SU-DHL-6 (cell line): ENCODE results near the gene AGBL4.
"Not testable (repeated sequence)": the region's sequence is repeated elsewhere in the genome, so short reads cannot be mapped to it uniquely, and the experiment has no call there.

Source experiments
- H2AFZ ChIP-seq: fragments of 200-600 bp; sonication (generic); 2 replicates; pipeline ENCODE4 v1.6.1; 2014; ENCODE audit warnings: low read depth, mild to moderate bottlenecking, moderate library complexity, mixed read lengths, antibody characterized with exemption, low read length; ENCODE audit not compliant: severe bottlenecking
- H3F3A ChIP-seq: fragments of 200-600 bp; shearing (Covaris generic); 2 replicates; pipeline ENCODE4 v1.6.0; 2016; ENCODE audit warnings: antibody characterized with exemption, mild to moderate bottlenecking; ENCODE audit not compliant: insufficient read depth
- H3K27ac ChIP-seq: fragments of 200-600 bp; sonication (generic); 2 replicates; pipeline ENCODE4 v1.5.1; 2016; ENCODE audit warnings: low read depth, mild to moderate bottlenecking, low read length, moderate library complexity, mixed read lengths
- H3K27me3 ChIP-seq: fragments of 200-600 bp; sonication (generic), shearing (Covaris generic); 2 replicates; pipeline ENCODE4 v1.6.0; 2014; ENCODE audit warnings: mild to moderate bottlenecking, low read length
- H3K36me3 ChIP-seq: fragments of 200-600 bp; sonication (generic); 2 replicates; pipeline ENCODE4 v1.6.1; 2014; ENCODE audit warnings: mild to moderate bottlenecking, low read length, mixed read lengths
- H3K4me2 ChIP-seq: fragments of 300-600, 200-600 bp; shearing (Covaris generic), sonication (generic); 2 replicates; pipeline ENCODE4 v1.6.0; 2014; ENCODE audit warnings: low read length, low read depth, mild to moderate bottlenecking; ENCODE audit not compliant: poor library complexity, severe bottlenecking
- H3K4me3 ChIP-seq: fragments of 200-600 bp; sonication (generic); 2 replicates; pipeline ENCODE4 v1.5.1; 2014; ENCODE audit warnings: antibody characterized with exemption, low read length, mild to moderate bottlenecking, mixed read lengths; ENCODE audit not compliant: insufficient read depth, poor library complexity, severe bottlenecking
- H3K79me2 ChIP-seq: fragments of 200-600 bp; sonication (generic); 2 replicates; pipeline ENCODE4 v1.6.1; 2014; ENCODE audit warnings: mild to moderate bottlenecking, low read length, moderate library complexity; ENCODE audit not compliant: insufficient read depth
- H3K9ac ChIP-seq: fragments of 200-600 bp; sonication (generic); 2 replicates; pipeline ENCODE4 v1.7.0; 2014; ENCODE audit warnings: mild to moderate bottlenecking, low read length
- H3K9me2 ChIP-seq: fragments of 200-600 bp; sonication (generic); replicated peaks from 2 replicates; pipeline ENCODE4 v1.6.1; 2014; ENCODE audit warnings: low read length; ENCODE audit not compliant: insufficient read depth
- H3K9me3 ChIP-seq: fragments of 200-600 bp; sonication (generic); 2 replicates; pipeline ENCODE4 v1.6.1; 2014; ENCODE audit warnings: low read length, mixed read lengths; ENCODE audit not compliant: insufficient read depth
- H4K20me1 ChIP-seq: fragments of 200-600 bp; sonication (generic); 2 replicates; pipeline ENCODE4 v1.6.1; 2014; ENCODE audit warnings: low read depth, mild to moderate bottlenecking, antibody characterized with exemption, low read length, moderate library complexity, mixed read lengths
- EZH2phosphoT487 ChIP-seq: fragments of 200-600 bp; sonication (generic), shearing (Covaris generic); conservative IDR thresholded peaks from 2 replicates; pipeline ENCODE4 v1.6.1; 2018; ENCODE audit warnings: mild to moderate bottlenecking, antibody characterized with exemption, low read length, moderate library complexity, mixed read lengths
- TF ChIP-seq, protein P1 (sequence below): fragments of 200-600 bp; sonication (generic); IDR thresholded peaks from one replicate; pipeline ENCODE4 v1.5.1; 2017; ENCODE audit warnings: antibody characterized with exemption, mild to moderate bottlenecking, low read length, moderate library complexity; ENCODE audit not compliant: insufficient read depth, poor library complexity, severe bottlenecking

AGBL4 gene

DNA sequence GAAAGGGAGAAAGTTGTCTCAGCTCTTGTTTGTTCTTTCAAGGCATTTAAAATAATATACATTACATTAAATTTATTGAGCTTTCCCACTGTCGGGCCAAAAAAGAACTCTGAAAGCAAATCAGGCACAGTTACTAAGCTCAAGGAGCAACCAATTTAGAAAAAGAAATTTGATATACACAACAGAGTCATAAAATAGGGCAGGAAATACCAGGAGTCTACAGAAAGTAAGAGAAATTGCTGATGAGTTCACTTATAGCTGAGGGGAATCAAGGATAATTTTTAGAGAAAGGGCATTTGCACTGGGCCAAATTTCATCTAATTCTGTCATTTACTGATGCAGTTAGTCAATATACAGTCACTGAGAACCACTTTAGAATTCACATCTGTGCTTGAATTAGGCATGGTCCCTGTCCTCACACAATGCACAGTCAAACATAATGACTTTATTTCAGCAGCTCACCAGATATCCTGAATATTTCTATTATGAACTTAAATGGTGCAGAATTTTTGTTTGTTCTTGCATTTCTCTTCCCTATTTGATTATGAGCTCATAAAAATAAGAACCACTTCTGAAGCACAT, 997.4 kb downstream of the AGBL4 start:
- no peaks in the 10 kb centered on the region for H3F3A ChIP-seq
- no peaks in the 10 kb centered on the region for H3K36me3 ChIP-seq
- no peak overlapping the region for H3K9ac ChIP-seq
- H3K9me3 ChIP-seq = no peaks in the 10 kb centered on the region
- no peaks in the 10 kb centered on the region for H3K9me2 ChIP-seq
- no peaks in the 10 kb centered on the region for H4K20me1 ChIP-seq
- H3K4me2 ChIP-seq = no peak overlapping the region
- H3K27ac ChIP-seq = no peak overlapping the region
- H3K27me3 ChIP-seq = no peaks in the 10 kb centered on the region
- no peak overlapping the region for H2AFZ ChIP-seq
- H3K79me2 ChIP-seq = no peaks in the 10 kb centered on the region
- TF ChIP-seq, protein P1, sequence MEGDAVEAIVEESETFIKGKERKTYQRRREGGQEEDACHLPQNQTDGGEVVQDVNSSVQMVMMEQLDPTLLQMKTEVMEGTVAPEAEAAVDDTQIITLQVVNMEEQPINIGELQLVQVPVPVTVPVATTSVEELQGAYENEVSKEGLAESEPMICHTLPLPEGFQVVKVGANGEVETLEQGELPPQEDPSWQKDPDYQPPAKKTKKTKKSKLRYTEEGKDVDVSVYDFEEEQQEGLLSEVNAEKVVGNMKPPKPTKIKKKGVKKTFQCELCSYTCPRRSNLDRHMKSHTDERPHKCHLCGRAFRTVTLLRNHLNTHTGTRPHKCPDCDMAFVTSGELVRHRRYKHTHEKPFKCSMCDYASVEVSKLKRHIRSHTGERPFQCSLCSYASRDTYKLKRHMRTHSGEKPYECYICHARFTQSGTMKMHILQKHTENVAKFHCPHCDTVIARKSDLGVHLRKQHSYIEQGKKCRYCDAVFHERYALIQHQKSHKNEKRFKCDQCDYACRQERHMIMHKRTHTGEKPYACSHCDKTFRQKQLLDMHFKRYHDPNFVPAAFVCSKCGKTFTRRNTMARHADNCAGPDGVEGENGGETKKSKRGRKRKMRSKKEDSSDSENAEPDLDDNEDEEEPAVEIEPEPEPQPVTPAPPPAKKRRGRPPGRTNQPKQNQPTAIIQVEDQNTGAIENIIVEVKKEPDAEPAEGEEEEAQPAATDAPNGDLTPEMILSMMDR = no peak
- no peak for TF ChIP-seq EZH2phosphoT487
- H3K4me3 ChIP-seq = no peak overlapping the region

DNA sequence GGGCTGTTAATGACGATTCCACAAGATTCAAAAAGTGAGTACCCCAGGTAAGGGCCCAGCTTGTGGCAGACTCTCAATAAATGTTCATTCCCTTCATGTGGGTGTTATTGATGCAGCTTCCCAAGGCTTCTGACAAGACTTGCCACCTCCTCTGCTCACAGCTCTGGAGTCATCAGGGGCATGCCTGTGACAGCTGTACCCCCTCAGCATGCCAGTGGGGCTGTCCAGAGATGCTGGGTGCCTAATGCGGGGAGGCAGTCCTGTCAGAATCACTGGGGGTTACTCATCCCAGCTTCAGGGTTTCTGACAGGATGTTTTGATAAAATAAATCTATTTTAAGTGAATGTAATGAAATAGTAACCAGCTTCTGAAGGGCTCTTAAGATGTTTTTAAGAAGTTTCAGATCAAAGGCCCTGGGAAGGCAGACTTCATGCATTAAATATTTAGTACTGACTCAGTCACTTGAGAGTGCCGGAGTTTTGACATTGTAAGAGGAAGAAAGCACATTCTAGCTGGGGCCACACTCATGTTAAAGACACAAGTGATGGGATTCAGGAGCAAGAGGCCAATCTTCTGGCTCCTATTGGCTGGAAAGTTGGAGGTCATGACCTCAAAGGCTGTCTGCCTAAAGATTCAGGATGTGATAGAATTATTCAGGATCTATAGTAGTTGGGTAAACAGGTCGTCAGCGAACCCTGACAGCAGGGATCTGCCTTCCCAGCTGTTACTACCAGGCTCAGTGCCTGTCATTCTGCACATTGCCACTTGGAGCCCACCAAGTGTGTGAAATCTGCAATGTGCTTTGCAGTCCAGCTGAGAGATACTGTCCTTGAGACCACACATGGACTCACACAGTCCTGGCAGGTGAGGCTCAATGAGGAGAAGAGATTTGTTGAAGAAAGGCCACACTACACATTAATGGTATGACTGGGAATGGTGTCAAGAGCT, 1007.5 kb downstream of the AGBL4 start:
- H3K9ac ChIP-seq = no peak overlapping the region
- no peaks in the 10 kb centered on the region for H3K79me2 ChIP-seq
- H3K9me3 ChIP-seq = no peaks in the 10 kb centered on the region
- H3F3A ChIP-seq = no peaks in the 10 kb centered on the region
- TF ChIP-seq, protein P1 = no peak
- H3K27me3 ChIP-seq = no peaks in the 10 kb centered on the region
- no peak overlapping the region for H3K27ac ChIP-seq
- H3K36me3 ChIP-seq = no peaks in the 10 kb centered on the region
- no peak overlapping the region for H2AFZ ChIP-seq
- no peaks in the 10 kb centered on the region for H3K9me2 ChIP-seq
- no peaks in the 10 kb centered on the region for H4K20me1 ChIP-seq
- no peak overlapping the region for H3K4me3 ChIP-seq
- H3K4me2 ChIP-seq = no peak overlapping the region

DNA sequence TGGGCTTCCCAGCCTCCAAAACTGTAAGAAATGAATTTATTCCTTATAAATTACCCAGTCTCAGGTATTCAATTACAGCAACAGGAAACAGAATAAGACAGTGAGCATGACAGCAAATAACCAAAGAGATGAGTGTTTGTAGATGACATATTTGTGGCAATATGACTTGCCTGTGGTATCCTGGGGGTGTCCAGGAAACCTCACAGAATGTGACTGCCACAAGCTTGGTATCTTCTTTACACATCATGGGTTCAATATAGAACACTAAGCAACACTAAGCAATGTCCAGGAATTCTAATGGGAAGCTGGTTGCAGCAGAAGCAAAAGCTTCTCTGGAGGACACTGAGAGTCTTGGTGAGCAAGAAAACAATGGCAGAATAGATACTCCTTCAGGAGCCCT, 1010.7 kb downstream of the AGBL4 start:
- no peaks in the 10 kb centered on the region for H4K20me1 ChIP-seq
- H3F3A ChIP-seq = no peaks in the 10 kb centered on the region
- H3K27ac ChIP-seq = no peak overlapping the region
- H2AFZ ChIP-seq = no peak overlapping the region
- TF ChIP-seq EZH2phosphoT487 = no peak
- TF ChIP-seq, protein P1 = no peak
- H3K79me2 ChIP-seq = no peaks in the 10 kb centered on the region
- H3K9ac ChIP-seq = no peak overlapping the region
- H3K27me3 ChIP-seq = no peaks in the 10 kb centered on the region
- H3K4me2 ChIP-seq = no peak overlapping the region
- no peaks in the 10 kb centered on the region for H3K36me3 ChIP-seq
- no peak overlapping the region for H3K4me3 ChIP-seq
- H3K9me2 ChIP-seq = no peaks in the 10 kb centered on the region
- no peaks in the 10 kb centered on the region for H3K9me3 ChIP-seq

DNA sequence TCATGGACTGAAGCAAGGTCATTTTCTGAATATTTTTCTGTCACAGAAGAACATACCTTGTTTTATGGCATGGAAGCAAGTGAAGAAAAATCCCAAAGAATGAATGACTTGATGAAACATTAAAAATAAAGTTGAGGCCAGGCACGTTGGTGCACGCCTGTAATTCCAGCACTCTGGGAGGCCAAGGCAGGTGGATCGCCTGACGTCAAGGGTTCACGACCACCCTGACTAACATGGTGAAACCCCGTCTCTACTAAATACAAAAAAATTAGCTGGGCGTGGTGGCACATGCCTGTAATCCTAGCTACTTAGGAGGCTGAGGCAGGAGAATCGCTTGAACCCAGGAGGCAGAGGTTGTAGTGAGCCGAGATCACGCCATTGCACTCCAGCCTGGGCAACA, 1020.8 kb downstream of the AGBL4 start:
- not testable (repeated sequence) for H3K79me2 ChIP-seq, H3K4me2 ChIP-seq, H2AFZ ChIP-seq, H4K20me1 ChIP-seq, H3K9me2 ChIP-seq, H3F3A ChIP-seq, H3K27me3 ChIP-seq, H3K9me3 ChIP-seq, H3K4me3 ChIP-seq, H3K27ac ChIP-seq, H3K36me3 ChIP-seq, H3K9ac ChIP-seq
